Brain microvascular endothelial cell (primary cell): ENCODE data around the gene VRK1.

ENCODE experiments used
- DNase-seq: peaks from one replicate; pipeline ENCODE4 v3.0.0-alpha.2; 2020
- H3K27ac ChIP-seq: fragments of 250-450 bp; sonication (Bioruptor Pico); 2 replicates; pipeline ENCODE4 v1.5.1; 2020; ENCODE audit warnings: mild to moderate bottlenecking, moderate library complexity
- H3K27me3 ChIP-seq: fragments of 250-450 bp; sonication (Bioruptor Pico); replicated peaks from 2 replicates; pipeline ENCODE4 v1.5.1; 2020; ENCODE audit warnings: mild to moderate bottlenecking
- H3K36me3 ChIP-seq: fragments of 250-450 bp; sonication (Bioruptor Pico); replicated peaks from 2 replicates; pipeline ENCODE4 v1.5.1; 2020; ENCODE audit warnings: mild to moderate bottlenecking
- H3K4me3 ChIP-seq: 2 replicates; pipeline ENCODE4 v1.5.1; 2011; ENCODE audit warnings: low read depth, mild to moderate bottlenecking, control low read depth, low read length, moderate library complexity
- in situ Hi-C: cut with HindIII; loops from 2 replicates; pipeline ENCODE4 v1.10.0; 2017; ENCODE audit warnings: low sequenced_read_pairs, low pct_ligation_motif_present
- TF ChIP-seq, protein P1 (sequence below): IDR thresholded peaks from 2 replicates; pipeline ENCODE4 v1.5.1; 2011; ENCODE audit warnings: low read depth, mild to moderate bottlenecking, moderate library complexity, low read length, control low read depth, inconsistent platforms; ENCODE audit errors: missing control alignments

The VRK1 gene

DNA sequence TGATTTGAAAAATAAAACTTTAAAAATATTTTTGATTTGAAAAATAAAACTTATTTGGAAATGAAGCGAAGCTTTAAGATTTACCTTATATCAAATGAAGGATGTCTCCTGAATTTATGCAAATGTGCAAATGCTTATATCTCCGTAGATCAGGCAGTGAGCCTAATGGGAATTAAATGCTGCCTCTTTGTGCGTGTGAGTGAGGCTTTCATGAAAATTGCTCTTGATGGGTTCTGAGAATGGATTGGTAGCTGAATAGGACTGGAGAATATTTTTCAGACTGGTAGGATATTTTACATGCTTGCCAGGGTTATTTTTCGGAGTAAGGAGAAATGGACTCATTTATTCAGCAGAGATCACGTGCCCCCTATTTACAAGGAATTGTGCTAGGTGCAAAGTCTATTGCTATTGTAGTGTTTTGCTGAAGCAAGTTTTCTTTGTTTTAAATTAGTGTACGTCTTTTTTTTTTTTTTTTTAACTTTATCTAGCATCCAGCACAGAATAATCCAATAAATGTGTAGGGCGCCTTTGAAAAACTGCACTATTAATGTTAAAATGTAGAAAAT lies 2.4 kb downstream of the VRK1 start:
- TF ChIP-seq, protein P1, sequence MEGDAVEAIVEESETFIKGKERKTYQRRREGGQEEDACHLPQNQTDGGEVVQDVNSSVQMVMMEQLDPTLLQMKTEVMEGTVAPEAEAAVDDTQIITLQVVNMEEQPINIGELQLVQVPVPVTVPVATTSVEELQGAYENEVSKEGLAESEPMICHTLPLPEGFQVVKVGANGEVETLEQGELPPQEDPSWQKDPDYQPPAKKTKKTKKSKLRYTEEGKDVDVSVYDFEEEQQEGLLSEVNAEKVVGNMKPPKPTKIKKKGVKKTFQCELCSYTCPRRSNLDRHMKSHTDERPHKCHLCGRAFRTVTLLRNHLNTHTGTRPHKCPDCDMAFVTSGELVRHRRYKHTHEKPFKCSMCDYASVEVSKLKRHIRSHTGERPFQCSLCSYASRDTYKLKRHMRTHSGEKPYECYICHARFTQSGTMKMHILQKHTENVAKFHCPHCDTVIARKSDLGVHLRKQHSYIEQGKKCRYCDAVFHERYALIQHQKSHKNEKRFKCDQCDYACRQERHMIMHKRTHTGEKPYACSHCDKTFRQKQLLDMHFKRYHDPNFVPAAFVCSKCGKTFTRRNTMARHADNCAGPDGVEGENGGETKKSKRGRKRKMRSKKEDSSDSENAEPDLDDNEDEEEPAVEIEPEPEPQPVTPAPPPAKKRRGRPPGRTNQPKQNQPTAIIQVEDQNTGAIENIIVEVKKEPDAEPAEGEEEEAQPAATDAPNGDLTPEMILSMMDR: no peak
- no peaks in the 10 kb centered on the region for H3K27me3 ChIP-seq
- in situ Hi-C loops: no loop called here

DNA sequence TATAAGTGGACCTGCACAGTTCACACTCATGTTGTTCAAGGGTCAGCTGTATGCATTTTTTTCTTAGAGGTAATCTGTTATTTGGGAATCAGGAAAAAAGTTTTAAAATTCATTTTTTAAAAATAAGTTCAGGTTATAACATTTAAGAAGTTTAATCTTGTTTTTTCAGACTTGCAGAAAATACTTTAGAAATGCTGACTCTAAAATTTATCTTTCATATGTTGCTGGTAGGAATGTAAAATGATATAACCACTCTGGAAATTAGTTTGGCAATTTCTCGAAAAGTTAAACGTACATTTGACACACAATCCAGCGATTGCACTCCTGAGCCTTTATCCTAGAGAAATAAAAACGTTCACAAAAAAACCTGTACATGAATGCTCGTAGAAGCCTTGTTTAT lies 4.7 kb downstream of the VRK1 start:
- Histone ChIP-seq H3K36me3 (no peaks in the 10 kb centered on the region), H3K27me3 (no peaks in the 10 kb centered on the region), H3K27ac (no peak overlapping the region), H3K4me3 (no peak overlapping the region)
- TF ChIP-seq, protein P1: no peak
- no peak for DNase-seq
- in situ Hi-C loops: no loop called here

More for the DNA sequence above, 2.4 kb downstream of the VRK1 start:
- no peak for DNase-seq
- H3K36me3 ChIP-seq: no peaks in the 10 kb centered on the region
- no peak overlapping the region for H3K27ac ChIP-seq
- H3K4me3 ChIP-seq: no peak overlapping the region

DNA sequence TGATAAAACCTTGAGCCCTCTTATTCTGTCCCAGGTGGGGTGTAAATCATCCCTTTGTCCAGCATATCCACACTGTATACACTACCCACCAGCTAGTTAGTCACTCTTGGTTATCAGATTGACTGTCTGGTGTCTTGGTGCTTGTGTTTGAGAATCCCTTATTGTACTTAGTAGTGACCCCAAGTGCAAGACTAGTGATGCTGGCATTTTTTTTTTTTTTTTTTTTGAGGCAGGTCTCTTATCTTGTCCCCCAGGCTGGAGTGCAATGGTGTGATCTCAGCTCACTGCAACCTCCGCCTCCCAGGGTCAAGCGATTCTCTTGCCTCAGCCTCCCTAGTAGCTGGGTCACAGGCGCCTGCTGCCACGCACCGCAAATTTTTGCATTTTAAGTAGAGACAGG lies 5.8 kb downstream of the VRK1 start:
- Histone ChIP-seq H3K27ac (no peak overlapping the region), H3K36me3 (no peaks in the 10 kb centered on the region), H3K4me3 (no peak overlapping the region), H3K27me3 (no peaks in the 10 kb centered on the region)
- TF ChIP-seq, protein P1: no peak
- in situ Hi-C loops: no loop called here
- no peak for DNase-seq

DNA sequence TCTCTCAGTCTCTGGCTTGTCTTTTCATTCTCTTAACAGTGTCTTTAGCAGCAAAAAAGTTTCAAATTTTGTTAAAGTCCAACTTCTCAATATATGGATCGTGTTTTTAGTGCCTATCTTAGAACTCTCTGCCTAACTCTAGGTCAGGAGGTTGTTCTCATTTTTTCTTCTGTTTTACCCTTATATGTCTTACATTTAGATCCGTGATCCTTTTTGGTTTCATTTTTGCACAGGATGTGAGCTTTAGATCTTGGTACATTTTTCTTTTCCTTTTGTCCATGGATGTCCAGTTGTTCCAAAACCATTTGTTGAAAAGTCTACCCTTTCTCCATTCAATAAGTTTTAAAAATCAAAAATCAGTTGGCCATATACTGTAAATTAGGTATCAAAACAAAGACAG lies 6.8 kb downstream of the VRK1 start:
- Histone ChIP-seq H3K27ac (no peak overlapping the region), H3K4me3 (no peak overlapping the region), H3K27me3 (no peaks in the 10 kb centered on the region), H3K36me3 (no peaks in the 10 kb centered on the region)
- TF ChIP-seq, protein P1: no peak
- DNase-seq: no peak
- in situ Hi-C loops: no loop called here

DNA sequence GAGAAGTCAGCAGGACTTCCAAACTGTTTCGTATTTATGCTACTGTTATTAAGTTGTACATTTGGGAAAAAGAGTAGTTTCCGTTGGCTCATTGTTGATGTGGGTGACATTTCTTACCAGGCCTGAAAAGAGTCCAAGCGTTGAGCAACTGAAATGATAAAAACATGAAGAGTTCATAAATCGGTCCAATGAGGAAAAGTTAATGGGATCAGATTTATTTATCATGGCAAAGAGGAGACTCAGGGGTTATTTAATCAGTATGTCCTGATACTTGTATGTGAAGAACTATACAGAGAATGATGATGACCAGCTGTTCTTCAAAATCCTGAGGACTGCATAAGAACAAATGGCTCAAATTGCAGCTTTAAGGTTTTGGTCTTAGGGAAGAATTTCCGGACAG lies 7.7 kb downstream of the VRK1 start:
- in situ Hi-C loops: no loop called here
- Histone ChIP-seq H3K36me3 (no peaks in the 10 kb centered on the region), H3K27ac (no peak overlapping the region), H3K27me3 (no peaks in the 10 kb centered on the region), H3K4me3 (no peak overlapping the region)
- DNase-seq: no peak
- TF ChIP-seq, protein P1: no peak

DNA sequence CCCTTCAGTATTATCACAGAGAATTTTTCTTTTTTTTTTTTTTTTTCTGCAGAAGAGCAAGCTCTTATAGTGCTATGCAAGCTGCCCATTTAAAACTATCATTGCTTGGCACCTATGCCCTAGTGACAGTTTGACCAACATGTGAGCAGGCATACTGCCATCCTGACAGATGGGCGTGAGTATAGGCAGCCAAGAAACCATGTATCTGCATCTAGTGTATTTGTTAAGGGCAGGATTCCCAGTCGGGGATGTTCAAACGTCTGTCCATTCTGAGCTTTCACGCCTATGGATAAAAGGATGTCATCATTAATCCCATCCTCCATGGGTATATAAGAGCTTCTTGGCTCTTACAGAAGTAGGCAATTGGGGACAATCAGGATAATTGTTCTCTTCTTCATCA lies 8.8 kb downstream of the VRK1 start:
- Histone ChIP-seq H3K27ac (no peak overlapping the region), H3K27me3 (no peaks in the 10 kb centered on the region), H3K36me3 (no peaks in the 10 kb centered on the region), H3K4me3 (no peak overlapping the region)
- in situ Hi-C loops: no loop called here
- no peak for DNase-seq
- TF ChIP-seq, protein P1: no peak
